Common myeloid progenitor, CD34-positive (primary cell): ENCODE measurements around the gene ZFYVE16.
A peak's percentile ranks its signal among the peaks of the same experiment; 100 is the strongest.
"Not testable (repeated sequence)": the region's sequence is repeated elsewhere in the genome, so short reads cannot be mapped to it uniquely, and the experiment has no call there.

Experiments
- CTCF ChIA-PET: fragments of 350-600 bp; sonication (Branson Sonifier 250); formaldehyde crosslinking; loops from one replicate; lab custom pipeline; 2021; ENCODE audit warnings: antibody characterized with exemption; lab: Charles Lee
- POLR2A ChIA-PET: fragments of 350-600 bp; sonication (Branson Sonifier 250); formaldehyde crosslinking; loops from one replicate; lab custom pipeline; 2021; ENCODE audit warnings: antibody characterized with exemption; lab: Charles Lee
- DNase-seq, 3 donors: peaks; one replicate each; pipeline versions ENCODE4 v3.0.0 to v3.0.0-alpha.2; 2013
- H3K27ac ChIP-seq, 2 experiments: 1 replicate in 1 of 2; 2 replicates in 1 of 2; pipeline ENCODE4 v1.7.0; 2013; ENCODE audit warnings: inconsistent platforms in 2 of 2, low read length in 2 of 2, mild to moderate bottlenecking in 2 of 2, low read depth in 1 of 2, moderate library complexity in 1 of 2; ENCODE audit not compliant: severe bottlenecking in 2 of 2, insufficient read depth in 1 of 2, poor library complexity in 1 of 2
- H3K27me3 ChIP-seq, 5 experiments: replicated peaks in 2 of 5; 1 replicate in 3 of 5; 2 replicates in 2 of 5; pipeline versions ENCODE4 v1.6.1 to v1.7.0; 2013; ENCODE audit warnings: low read length in 4 of 5, mild to moderate bottlenecking in 2 of 5, moderate library complexity in 2 of 5, inconsistent platforms in 1 of 5; ENCODE audit not compliant: insufficient read depth in 5 of 5, control insufficient read depth in 4 of 5
- H3K36me3 ChIP-seq, 4 experiments: 1 replicate in 2 of 4; 2 replicates in 2 of 4; pipeline versions ENCODE4 v1.6.1 to v1.7.0; 2013; ENCODE audit warnings: low read length in 3 of 4, control low read depth in 1 of 4, mild to moderate bottlenecking in 1 of 4; ENCODE audit not compliant: control insufficient read depth in 4 of 4, insufficient read depth in 4 of 4
- H3K4me1 ChIP-seq, 4 experiments: 1 replicate in 3 of 4; 2 replicates in 1 of 4; pipeline versions ENCODE4 v1.6.1 to v1.7.1; 2013; ENCODE audit warnings: low read length in 3 of 4, mild to moderate bottlenecking in 3 of 4, control low read depth in 1 of 4, inconsistent platforms in 1 of 4, moderate library complexity in 1 of 4; ENCODE audit not compliant: control insufficient read depth in 4 of 4, insufficient read depth in 4 of 4; ENCODE audit errors: control extremely low read depth in 1 of 4
- H3K4me3 ChIP-seq, 7 experiments: 1 replicate in 4 of 7; 2 replicates in 3 of 7; pipeline versions ENCODE4 v1.5.1 to v1.7.0; 2013; ENCODE audit warnings: mild to moderate bottlenecking in 7 of 7, low read length in 6 of 7, moderate library complexity in 6 of 7, inconsistent platforms in 2 of 7, low read depth in 2 of 7, control low read depth in 1 of 7; ENCODE audit not compliant: insufficient read depth in 4 of 7, control insufficient read depth in 1 of 7; ENCODE audit errors: extremely low read depth in 1 of 7
- H3K9me3 ChIP-seq, 5 experiments: 1 replicate in 4 of 5; 2 replicates in 1 of 5; pipeline versions ENCODE4 v1.6.1 to v1.7.1; 2013; ENCODE audit warnings: low read length in 4 of 5, mild to moderate bottlenecking in 2 of 5, inconsistent platforms in 1 of 5, low read depth in 1 of 5, moderate library complexity in 1 of 5; ENCODE audit not compliant: control insufficient read depth in 4 of 5, insufficient read depth in 2 of 5; ENCODE audit errors: control extremely low read depth in 1 of 5
- WGBS: methylation state at CpG from one replicate; pipeline ENCODE4 v1.1.5; 2013; ENCODE audit not compliant: insufficient coverage; 5-methylcytosine and 5-hydroxymethylcytosine counted together

ZFYVE16 gene

DNA sequence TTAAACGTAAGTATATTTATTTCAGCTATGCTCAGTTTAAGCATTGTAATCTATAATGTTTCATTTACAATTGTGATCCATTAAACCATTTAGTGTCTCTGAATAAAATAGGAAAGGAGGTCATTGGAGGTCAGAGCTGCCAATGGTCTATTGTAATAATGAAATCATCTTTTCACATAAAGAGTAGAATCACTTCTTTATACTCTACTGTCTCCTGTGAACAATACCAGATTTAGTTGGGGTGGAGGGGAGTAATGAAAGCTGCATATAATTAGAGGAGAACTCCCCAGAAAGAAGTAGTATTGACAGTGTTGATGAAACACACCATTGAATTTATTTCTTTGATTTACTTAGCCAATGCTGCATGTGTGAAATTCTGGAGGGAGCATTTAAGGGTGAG lies 35.1 kb upstream of the ZFYVE16 start:
- Histone ChIP-seq H3K9me3 (peaks cover 0 to 4% (median 3%) of the 10 kb centered on the region in 5 experiments), H3K4me3 (no peak overlapping the region), H3K36me3 (no peaks in the 10 kb centered on the region), H3K27ac (no peak overlapping the region), H3K4me1 (peaks cover 0 to 3% (median 0%) of the 10 kb centered on the region in 4 experiments), H3K27me3 (no peaks in the 10 kb centered on the region)
- ChIA-PET POLR2A (no interaction called here), CTCF (no interaction called here)
- DNase-seq: no peak
- no CpG with 5 or more reads among the region's 1 CpG for WGBS

DNA sequence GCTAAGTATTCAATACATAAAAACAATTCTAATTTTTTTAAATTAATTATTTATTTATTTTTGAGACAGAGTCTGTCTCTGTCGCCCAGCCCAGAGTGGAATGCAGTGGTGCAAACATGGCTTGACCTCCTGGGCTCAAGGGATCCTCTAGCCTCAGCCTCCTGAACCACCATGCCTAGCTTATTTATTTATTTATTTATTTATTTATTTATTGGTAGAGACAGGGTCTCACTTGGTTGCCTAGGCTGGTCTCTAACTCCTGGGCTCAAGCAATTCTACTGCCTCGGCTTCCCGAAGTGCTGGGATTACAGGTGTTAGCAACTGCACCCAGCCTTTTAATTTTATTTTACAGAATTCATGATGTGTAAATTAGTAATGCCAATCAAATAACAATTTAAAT lies 33.7 kb upstream of the ZFYVE16 start:
- H3K27ac ChIP-seq: no peak overlapping the region
- H3K27me3 ChIP-seq: no peaks in the 10 kb centered on the region
- 100% methylated on average over 2 of the region's 3 CpGs for WGBS
- DNase-seq: no peak
- H3K4me1 ChIP-seq: peaks cover 0 to 3% (median 0%) of the 10 kb centered on the region in 4 experiments
- no peak overlapping the region for H3K4me3 ChIP-seq
- ChIA-PET CTCF (no interaction called here), POLR2A (no interaction called here)
- peaks cover 0 to 4% (median 3%) of the 10 kb centered on the region in 5 experiments for H3K9me3 ChIP-seq
- H3K36me3 ChIP-seq: no peaks in the 10 kb centered on the region

DNA sequence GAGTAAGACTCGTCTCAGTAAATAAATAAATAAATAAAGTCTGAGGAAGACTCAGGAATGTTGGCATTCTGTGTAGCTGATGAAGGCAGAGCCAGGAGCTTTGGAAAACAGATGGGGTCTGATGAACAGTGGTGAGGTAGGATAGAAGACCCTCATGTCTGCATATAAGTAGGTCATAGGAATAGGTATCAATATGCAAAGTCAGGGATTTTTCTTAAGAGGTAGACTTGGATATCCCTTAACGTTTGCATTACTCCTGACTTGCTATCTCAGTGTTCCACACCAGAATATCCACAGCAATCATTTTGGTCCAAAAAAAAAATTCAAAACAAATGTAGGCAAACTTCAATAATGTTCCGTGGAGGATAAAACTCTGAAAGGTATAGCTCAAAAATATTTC lies 31.3 kb upstream of the ZFYVE16 start:
- no peak overlapping the region for H3K27ac ChIP-seq
- ChIA-PET POLR2A (interaction anchor here (0.5 kb wide), 1 partner anchor 804 kb away, joined by 5 read pairs; no protein-coding TSS in a partner anchor), CTCF (interaction anchor here (0.6 kb wide), 1 partner anchor 1547 kb away, joined by 3 read pairs; no protein-coding TSS in a partner anchor)
- DNase-seq: no peak
- H3K4me1 ChIP-seq: no peaks in the 10 kb centered on the region
- H3K27me3 ChIP-seq: no peaks in the 10 kb centered on the region
- WGBS: 100% methylated on average over 1 of the region's 3 CpGs
- peaks cover 0 to 4% (median 3%) of the 10 kb centered on the region in 5 experiments for H3K9me3 ChIP-seq
- H3K4me3 ChIP-seq: no peak overlapping the region
- no peaks in the 10 kb centered on the region for H3K36me3 ChIP-seq

DNA sequence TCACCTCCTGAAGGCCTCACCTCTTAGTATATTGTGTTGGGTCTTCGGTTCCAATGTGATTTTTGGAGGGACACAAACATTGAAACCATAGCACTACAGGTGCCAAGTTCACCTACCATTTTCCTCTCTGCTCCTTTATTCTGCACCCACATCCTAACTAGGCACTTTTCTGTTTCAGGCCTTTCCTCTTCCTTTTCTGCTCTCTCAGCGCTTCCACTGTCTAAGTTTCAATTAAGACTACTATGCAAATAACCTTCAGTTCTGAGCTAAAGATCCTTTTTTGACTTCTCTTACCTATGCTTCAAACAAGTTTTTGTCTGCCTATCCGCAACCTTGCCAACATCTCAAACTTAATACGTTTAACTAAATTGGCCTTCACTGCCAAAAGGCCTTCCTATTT lies 25.4 kb upstream of the ZFYVE16 start:
- no peaks in the 10 kb centered on the region for H3K27me3 ChIP-seq
- POLR2A ChIA-PET: no interaction called here
- WGBS: 100% methylated on average over 4 of the region's 4 CpGs

DNA sequence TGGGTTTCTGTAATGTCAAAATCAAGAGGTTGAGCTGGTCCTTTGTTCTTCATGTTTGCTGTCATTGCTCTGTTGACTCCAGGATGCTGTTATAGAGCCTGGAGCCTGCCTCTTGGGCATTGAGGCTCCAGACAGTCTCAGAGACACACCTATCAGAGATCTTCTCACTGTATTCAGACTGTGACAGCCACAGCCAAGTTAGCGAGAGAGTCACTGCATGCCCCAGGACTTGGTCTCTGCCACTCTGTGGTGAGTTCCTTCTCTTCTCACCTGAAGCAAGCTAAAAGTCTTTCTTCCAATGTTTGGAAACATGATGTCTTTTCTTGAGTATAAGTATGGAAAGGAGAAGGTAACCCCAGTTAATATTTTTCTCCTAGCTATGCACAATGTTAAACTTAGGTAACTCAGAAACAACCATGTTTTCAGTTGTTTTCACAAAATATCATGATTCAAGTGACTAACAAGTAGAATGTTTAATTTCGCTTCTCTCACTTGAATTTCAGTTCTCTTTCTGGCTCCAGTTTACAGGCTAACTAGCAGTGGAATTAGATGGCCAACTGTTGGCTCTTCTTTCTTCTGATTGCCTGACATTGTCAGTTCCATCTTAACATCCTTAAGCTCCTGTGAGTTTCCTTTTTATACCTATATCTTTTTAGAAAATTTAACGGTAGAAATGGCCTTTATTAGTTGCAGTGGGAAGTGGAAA lies 20.6 kb upstream of the ZFYVE16 start:
- Histone ChIP-seq H3K4me3 (no peak overlapping the region), H3K27ac (no peak overlapping the region), H3K36me3 (no peaks in the 10 kb centered on the region), H3K9me3 (no peaks in the 10 kb centered on the region), H3K27me3 (no peaks in the 10 kb centered on the region), H3K4me1 (peaks cover 0 to 8% (median 4%) of the 10 kb centered on the region in 4 experiments)
- no peak for DNase-seq
- WGBS: 100% methylated on average over 1 of the region's 3 CpGs
- ChIA-PET CTCF (no interaction called here), POLR2A (no interaction called here)

More for the DNA sequence above, 25.4 kb upstream of the ZFYVE16 start:
- Histone ChIP-seq H3K27ac (no peak overlapping the region), H3K4me1 (no peaks in the 10 kb centered on the region), H3K4me3 (no peak overlapping the region), H3K36me3 (no peaks in the 10 kb centered on the region), H3K9me3 (no peaks in the 10 kb centered on the region)
- DNase-seq: no peak
- CTCF ChIA-PET: interaction anchor here (1.3 to 1.4 kb wide), 2 partner anchors 18 to 36 kb away, joined by 3 read pairs; no protein-coding TSS in a partner anchor

DNA sequence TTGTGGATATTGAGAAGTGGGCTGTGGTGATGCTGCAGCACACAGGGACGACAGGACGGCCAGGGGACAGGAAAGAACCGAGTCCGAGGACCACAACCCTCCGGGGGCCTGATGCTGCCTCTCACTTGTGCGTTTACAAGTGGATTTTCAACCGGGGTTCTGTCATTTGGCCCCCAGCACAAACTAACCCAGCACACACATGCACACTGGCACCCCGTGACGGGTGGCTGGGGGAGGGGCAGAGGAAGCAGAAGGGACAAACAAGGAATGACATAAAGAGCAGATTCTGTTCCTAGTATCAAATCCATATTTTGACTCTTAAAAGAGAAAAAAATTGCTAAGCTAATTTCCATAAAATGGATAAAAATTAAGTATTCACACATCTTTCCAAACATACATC lies 18.3 kb upstream of the ZFYVE16 start:
- POLR2A ChIA-PET: no interaction called here
- DNase-seq: peak in 2 of 3 donors; percentile 15 to 33
- peaks cover 0 to 8% (median 4%) of the 10 kb centered on the region in 4 experiments for H3K4me1 ChIP-seq
- H3K27ac ChIP-seq: no peak overlapping the region
- no peaks in the 10 kb centered on the region for H3K36me3 ChIP-seq
- WGBS: 0% methylated on average over 4 of the region's 9 CpGs
- CTCF ChIA-PET: no interaction called here
- H3K4me3 ChIP-seq: peak overlapping the region in 5 of 7 experiments; percentile 35 to 79 (median 60)
- H3K27me3 ChIP-seq: no peaks in the 10 kb centered on the region
- H3K9me3 ChIP-seq: no peaks in the 10 kb centered on the region

DNA sequence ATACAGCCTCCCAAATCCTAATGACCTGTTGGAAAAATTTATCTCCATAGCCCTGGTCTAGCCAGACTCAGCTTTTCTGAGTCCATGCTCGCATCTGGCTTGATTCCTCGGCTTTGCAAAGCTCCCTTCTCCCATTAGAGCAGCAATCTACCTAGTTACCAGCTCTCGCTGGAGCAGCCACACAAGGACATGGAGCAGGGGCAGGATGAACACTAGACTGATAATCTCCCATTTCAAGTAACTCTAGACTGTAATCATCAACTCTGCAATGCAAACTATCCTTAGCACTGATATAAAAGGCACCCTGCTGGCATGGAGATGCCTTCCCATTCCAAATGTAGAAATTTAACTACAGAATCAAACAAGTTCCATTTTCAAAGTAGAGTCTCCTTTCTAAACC lies 17.5 kb upstream of the ZFYVE16 start:
- H3K9me3 ChIP-seq, H3K36me3 ChIP-seq, H3K4me3 ChIP-seq, H3K27ac ChIP-seq, CTCF ChIA-PET, POLR2A ChIA-PET, H3K27me3 ChIP-seq, H3K4me1 ChIP-seq, DNase-seq: not testable (repeated sequence)
- 100% methylated on average over 3 of the region's 3 CpGs for WGBS
